HepG2 (cell line): ENCODE results near the gene CLHC1. TPM values are rescaled to one million over a fixed set of nuclear protein-coding genes. Genes with fewer than 3 reads are reported as not detected.

Experiments used
- BRF2 ChIP-seq: sonication (generic); formaldehyde crosslinking; IDR thresholded peaks from 2 replicates; pipeline ENCODE4 v1.8.1; 2022; ENCODE audit warnings: mild to moderate bottlenecking, missing genetic modification reagents
- GLMP ChIP-seq: sonication (generic); formaldehyde crosslinking; IDR thresholded peaks from 2 replicates; pipeline ENCODE4 v1.9.0; 2021; ENCODE audit warnings: missing genetic modification reagents, mild to moderate bottlenecking, borderline replicate concordance
- HNRNPK ChIP-seq: fragments of 200-400 bp; formaldehyde crosslinking; IDR thresholded peaks from 2 replicates; pipeline ENCODE4 v1.6.1; 2018; ENCODE audit warnings: low read length, low read depth, moderate library complexity, mild to moderate bottlenecking; ENCODE audit not compliant: poor library complexity, severe bottlenecking
- HOXA7 ChIP-seq: sonication (generic); formaldehyde crosslinking; IDR thresholded peaks from 2 replicates; pipeline ENCODE4 v1.8.1; 2022; ENCODE audit warnings: mild to moderate bottlenecking, missing genetic modification reagents, moderate library complexity
- MTF2 ChIP-seq: sonication (generic); formaldehyde crosslinking; IDR thresholded peaks from 2 replicates; pipeline ENCODE4 v1.5.0; 2020; ENCODE audit warnings: missing genetic modification reagents, borderline replicate concordance
- NFAT5 ChIP-seq: sonication (generic); formaldehyde crosslinking; IDR thresholded peaks from 2 replicates; pipeline ENCODE4 v1.4.0; 2020; ENCODE audit warnings: missing genetic modification reagents
- PAF1 ChIP-seq: IDR thresholded peaks from 2 replicates; pipeline ENCODE4 v1.6.1; 2016; ENCODE audit warnings: missing genetic modification reagents, missing compliant biosample characterization
- ZNF282 ChIP-seq: fragments of 450-650 bp; IDR thresholded peaks from 2 replicates; pipeline ENCODE4 v1.6.1; 2018; ENCODE audit not compliant: partially characterized antibody
- ZNF431 ChIP-seq: sonication (generic); formaldehyde crosslinking; IDR thresholded peaks from 2 replicates; pipeline ENCODE4 v1.9.0; 2022; ENCODE audit warnings: missing genetic modification reagents, low read depth, mild to moderate bottlenecking, borderline replicate concordance
- ZSCAN5A ChIP-seq: sonication (generic); formaldehyde crosslinking; IDR thresholded peaks from 2 replicates; pipeline ENCODE4 v1.8.0; 2022; ENCODE audit warnings: mild to moderate bottlenecking, missing genetic modification reagents, borderline replicate concordance
- ZXDC ChIP-seq: sonication (generic); formaldehyde crosslinking; IDR thresholded peaks from 2 replicates; pipeline ENCODE4 v1.5.0; 2020; ENCODE audit warnings: mild to moderate bottlenecking, missing genetic modification reagents
- polyA plus RNA-seq, 8 experiments: library from polyadenylated mRNA; depleted of rRNA in 3 of 8; stranded (reverse) in 7 of 8; unstranded in 1 of 8; fragments of >200 nt; fragmentation: Illumina TruSeq in 4 of 8; extraction: Trizol in 4 of 8; gene quantifications; 2 replicates each; pipeline versions ENCODE4 v1.2.1 to v1.2.3, GENCODE V29; 2011 to 2016; ENCODE audit warnings: low read depth in 4 of 8, missing spikeins in 1 of 8, mixed read lengths in 1 of 8; ENCODE audit not compliant: insufficient read depth in 1 of 8
- total RNA-seq, 5 experiments: library from RNA; depleted of rRNA; stranded (reverse); fragments of >200 nt; fragmentation: Illumina TruSeq; extraction: Trizol; gene quantifications; 2 replicates each; pipeline ENCODE4 v1.2.3, GENCODE V29; 2016; ENCODE audit warnings: low read depth in 1 of 5

The CLHC1 gene
- total and polyA plus RNA-seq, 2 of the 13 experiments (the other 11 are each of a cell fraction or from before 2014, with no cell fraction given) = 9.8 to 12.6 TPM

- TF ChIP-seq NFAT5 (CRISPR knock-in tag) = peak; percentile 79; the same call in 1 of the 2 replicates
- TF ChIP-seq PAF1 (CRISPR knock-in tag) = no peak
- no peak for TF ChIP-seq ZNF282
- peak; percentile 94 for TF ChIP-seq ZNF431 (CRISPR knock-in tag)
- TF ChIP-seq ZXDC (CRISPR knock-in tag) = peak; percentile 99
- peak; percentile 94 for TF ChIP-seq MTF2 (CRISPR knock-in tag)
- peak; percentile 60 for TF ChIP-seq HNRNPK
- TF ChIP-seq BRF2 (CRISPR knock-in tag) = peak; percentile 97
- no peak for TF ChIP-seq HOXA7
- peak; percentile 97 for TF ChIP-seq ZSCAN5A
- peak; percentile 88; the same call in 1 of the 2 replicates for TF ChIP-seq GLMP (CRISPR knock-in tag)
Measured at GRCh38 chr2:55268907-55269644, 37.0 kb upstream of the CLHC1 start, which contains the start of gene MTIF2 (continued).
